CD8-positive, alpha-beta memory T cell (primary cell): ENCODE data around the gene RNF115. TPM values are rescaled to one million over a fixed set of nuclear protein-coding genes. Genes with fewer than 3 reads are reported as not detected.
"Not testable (repeated sequence)": the region's sequence is repeated elsewhere in the genome, so short reads cannot be mapped to it uniquely, and the experiment has no call there.

Experiments
- CTCF ChIA-PET: fragments of 350-600 bp; sonication (Branson Sonifier 250); formaldehyde crosslinking; loops from one replicate; lab custom pipeline; 2021; ENCODE audit warnings: antibody characterized with exemption; lab: Charles Lee
- POLR2A ChIA-PET: fragments of 350-600 bp; sonication (Branson Sonifier 250); formaldehyde crosslinking; loops from one replicate; lab custom pipeline; 2021; ENCODE audit warnings: antibody characterized with exemption; lab: Charles Lee
- DNase-seq, 5 donors: peaks; one replicate each; pipeline versions ENCODE4 v3.0.0 to v3.0.0-alpha.2; 2020 to 2022; ENCODE audit warnings: mixed read lengths in 1 of 5
- H3K27ac ChIP-seq: one replicate; pipeline ENCODE4 v1.7.0; 2013; ENCODE audit warnings: low read depth, mild to moderate bottlenecking, low read length, moderate library complexity
- H3K27me3 ChIP-seq: 2 replicates; pipeline ENCODE4 v1.7.0; 2013; ENCODE audit warnings: low read length, mild to moderate bottlenecking; ENCODE audit not compliant: insufficient read depth, poor library complexity, severe bottlenecking
- H3K36me3 ChIP-seq: 2 replicates; pipeline ENCODE4 v1.7.0; 2013; ENCODE audit warnings: mild to moderate bottlenecking, low read length, moderate library complexity; ENCODE audit not compliant: insufficient read depth
- H3K4me1 ChIP-seq: 2 replicates; pipeline ENCODE4 v1.7.0; 2013; ENCODE audit warnings: mild to moderate bottlenecking, low read length, moderate library complexity; ENCODE audit not compliant: insufficient read depth
- H3K4me3 ChIP-seq: 2 replicates; pipeline ENCODE4 v1.7.0; 2013; ENCODE audit warnings: mild to moderate bottlenecking, low read length
- H3K9me3 ChIP-seq: 2 replicates; pipeline ENCODE4 v1.7.0; 2013; ENCODE audit warnings: mild to moderate bottlenecking, low read length
- H3K27ac Mint-ChIP-seq, 8 donors: one replicate each; pipeline ENCODE4 v1.8.0; 2020 to 2021; ENCODE audit warnings: mixed read lengths in 8 of 8, mild to moderate bottlenecking in 6 of 8, inconsistent platforms in 3 of 8, moderate library complexity in 3 of 8
- H3K27me3 Mint-ChIP-seq, 2 donors: one replicate each; pipeline ENCODE4 v1.8.0; 2020 to 2021; ENCODE audit warnings: mixed read lengths in 2 of 2, mild to moderate bottlenecking in 1 of 2, moderate library complexity in 1 of 2
- H3K36me3 Mint-ChIP-seq, 3 donors: one replicate each; pipeline ENCODE4 v1.8.0; 2020 to 2021; ENCODE audit warnings: mixed read lengths in 3 of 3, inconsistent platforms in 1 of 3, mild to moderate bottlenecking in 1 of 3
- H3K4me1 Mint-ChIP-seq, 3 donors: one replicate each; pipeline ENCODE4 v1.8.0; 2020 to 2021; ENCODE audit warnings: mixed read lengths in 3 of 3, inconsistent platforms in 1 of 3, mild to moderate bottlenecking in 1 of 3
- H3K4me3 Mint-ChIP-seq, 7 donors: one replicate each; pipeline ENCODE4 v1.8.0; 2020 to 2021; ENCODE audit warnings: mixed read lengths in 7 of 7, mild to moderate bottlenecking in 6 of 7, moderate library complexity in 4 of 7, inconsistent platforms in 2 of 7
- H3K9me3 Mint-ChIP-seq, 5 donors: one replicate each; pipeline ENCODE4 v1.8.0; 2020 to 2022; ENCODE audit warnings: mixed read lengths in 5 of 5, mild to moderate bottlenecking in 3 of 5, moderate library complexity in 2 of 5, inconsistent platforms in 1 of 5
- polyA plus RNA-seq: library from polyadenylated mRNA; unstranded; fragments of 300-500 nt; fragmentation: Illumina TruSeq; gene quantifications from one replicate; pipeline ENCODE4 v1.2.3, GENCODE V29; 2021
- total RNA-seq, 2 experiments: library from RNA; stranded (reverse); gene quantifications; one replicate each; pipeline ENCODE4 v1.2.3, GENCODE V29; 2021

Gene RNF115
- total and polyA plus RNA-seq, 3 experiments from 2014 or later: 9.1 to 17.8 (median 16.9) TPM

DNA sequence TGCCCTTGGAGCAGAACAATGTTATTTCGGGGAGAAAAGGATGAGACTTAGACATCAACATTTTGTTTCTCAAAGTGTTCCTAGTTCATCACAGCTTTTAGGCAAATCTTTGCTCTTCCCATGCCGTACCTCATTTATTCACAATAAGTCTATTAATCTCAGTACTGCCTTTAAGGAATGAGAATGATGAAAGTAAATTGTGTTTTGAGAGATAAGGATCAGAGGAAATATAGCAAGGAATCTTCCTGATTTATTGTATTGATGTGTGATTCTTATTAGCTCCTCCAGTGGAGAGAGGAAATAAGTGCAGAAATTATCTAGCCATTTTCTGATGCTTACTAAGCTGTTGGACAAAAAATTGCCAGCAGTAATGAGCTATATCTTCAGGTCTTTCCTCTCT is 2.1 kb upstream of the RNF115 start:
- Histone ChIP-seq H3K4me1 (peaks cover 21% of the 10 kb centered on the region), H3K27ac (no peak overlapping the region), H3K9me3 (no peaks in the 10 kb centered on the region), H3K27me3 (no peaks in the 10 kb centered on the region), H3K36me3 (peaks cover 52% of the 10 kb centered on the region), H3K4me3 (no peak overlapping the region)
- Mint-ChIP-seq H3K4me3 (peak overlapping the region; percentile 16 to 98 (median 58)), H3K27ac (peak overlapping the region in 5 of 8 donors; percentile 14 to 90 (median 51)), H3K4me1 (peaks cover 31 to 44% (median 31%) of the 10 kb centered on the region in 3 donors), H3K9me3 (no peaks in the 10 kb centered on the region), H3K27me3 (no peaks in the 10 kb centered on the region), H3K36me3 (peaks cover 15 to 62% (median 18%) of the 10 kb centered on the region in 3 donors)
- CTCF ChIA-PET: interaction anchor here (1.5 to 4.0 kb wide), 4 partner anchors 19 to 83 kb away, joined by 4 to 32 read pairs (median 6); partner anchors contain the start of genes ITGA10, NUDT17 and PIAS3
- no peak for DNase-seq
- POLR2A ChIA-PET: no interaction called here

DNA sequence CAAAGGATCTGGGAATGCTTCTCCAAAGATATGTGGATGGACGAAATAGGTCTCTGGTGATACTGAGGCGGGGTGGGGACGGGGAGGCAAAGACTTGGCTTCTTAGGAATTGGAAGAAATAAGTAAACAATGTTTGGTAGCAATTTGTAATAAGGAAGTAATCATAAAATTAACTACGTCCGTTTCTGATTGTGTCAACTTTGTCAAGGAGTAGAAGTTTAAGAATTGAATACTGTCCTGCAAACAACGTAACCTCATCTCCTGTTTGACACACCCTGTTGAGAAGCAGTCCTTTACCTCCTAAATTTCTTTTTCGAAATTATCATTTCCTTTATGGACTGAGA is 576 bp upstream of the RNF115 start:
- no peak for DNase-seq
- H3K9me3 Mint-ChIP-seq: no peaks in the 10 kb centered on the region

DNA sequence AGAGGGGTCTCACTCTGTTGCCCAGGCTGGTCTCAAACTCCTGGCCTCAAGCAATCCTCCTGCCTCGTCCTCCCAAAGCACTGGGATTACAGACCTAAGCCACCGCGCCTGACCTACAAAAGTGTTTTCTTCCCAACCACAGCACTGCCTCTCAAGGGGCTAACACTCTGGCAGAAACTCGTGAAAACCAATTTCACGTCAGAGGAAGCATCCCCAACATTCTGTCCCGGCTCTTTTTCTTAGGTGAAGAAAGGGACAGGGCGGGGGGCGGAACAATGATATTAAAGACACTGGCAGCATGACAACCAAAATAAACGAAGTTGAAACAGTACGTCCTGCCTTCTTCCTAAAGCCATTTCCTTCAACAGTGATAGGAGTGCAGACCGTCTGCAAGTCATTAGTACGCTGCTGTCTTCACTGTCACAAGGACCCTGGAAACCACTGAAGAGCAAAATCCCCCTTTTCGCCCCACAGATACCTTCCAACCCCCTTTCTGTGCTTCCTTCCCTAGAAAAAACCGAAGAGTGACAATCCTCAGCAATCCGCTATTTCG is 1.0 kb downstream of the RNF115 start:
- H3K27me3 Mint-ChIP-seq, DNase-seq, CTCF ChIA-PET, H3K9me3 Mint-ChIP-seq, H3K27ac ChIP-seq, H3K4me3 ChIP-seq, H3K27me3 ChIP-seq, POLR2A ChIA-PET, H3K9me3 ChIP-seq: not testable (repeated sequence)
- Mint-ChIP-seq H3K27ac (peak overlapping the region in 4 of 8 donors; percentile 38 to 90 (median 44)), H3K4me1 (peaks cover 28 to 39% (median 30%) of the 10 kb centered on the region in 3 donors), H3K4me3 (peak overlapping the region in 4 of 7 donors; percentile 36 to 100 (median 46)), H3K36me3 (peaks cover 1 to 35% (median 6%) of the 10 kb centered on the region in 3 donors)
- peaks cover 21% of the 10 kb centered on the region for H3K4me1 ChIP-seq
- H3K36me3 ChIP-seq: peaks cover 21% of the 10 kb centered on the region

More for the DNA sequence above, 576 bp upstream of the RNF115 start:
- peak overlapping the region; percentile 90 to 98 (median 96) for H3K27ac Mint-ChIP-seq
- peak overlapping the region; percentile 97 to 100 (median 98) for H3K4me3 Mint-ChIP-seq
- Histone ChIP-seq H3K4me1 (peaks cover 21% of the 10 kb centered on the region), H3K27me3 (no peaks in the 10 kb centered on the region), H3K36me3 (peaks cover 38% of the 10 kb centered on the region), H3K27ac (peak overlapping the region; percentile 70), H3K4me3 (peak overlapping the region; percentile 65), H3K9me3 (no peaks in the 10 kb centered on the region)
- H3K4me1 Mint-ChIP-seq: peaks cover 31 to 44% (median 32%) of the 10 kb centered on the region in 3 donors
- no peaks in the 10 kb centered on the region for H3K27me3 Mint-ChIP-seq
- ChIA-PET POLR2A (interaction anchor here (1.0 to 2.1 kb wide), 7 partner anchors 10 to 172 kb away, joined by 3 to 16 read pairs (median 5); partner anchors contain the start of genes LIX1L, NUDT17, PIAS3 and RBM8A), CTCF (interaction anchor here (2.4 to 4.0 kb wide), 2 partner anchors 20 to 35 kb away, joined by 7 to 32 read pairs; partner anchors contain the start of genes NUDT17 and PIAS3)
- peaks cover 10 to 49% (median 11%) of the 10 kb centered on the region in 3 donors for H3K36me3 Mint-ChIP-seq

- POLR2A ChIA-PET, H3K4me3 Mint-ChIP-seq, H3K4me1 ChIP-seq, H3K27me3 Mint-ChIP-seq, H3K27ac Mint-ChIP-seq, H3K4me3 ChIP-seq, H3K27me3 ChIP-seq, H3K9me3 Mint-ChIP-seq, H3K9me3 ChIP-seq, H3K36me3 ChIP-seq, H3K27ac ChIP-seq, DNase-seq, CTCF ChIA-PET, H3K36me3 Mint-ChIP-seq: not testable (repeated sequence)
- peaks cover 3 to 17% (median 16%) of the 10 kb centered on the region in 3 donors for H3K4me1 Mint-ChIP-seq
Measured at GRCh38 chr1:145818095-145818494, 5.8 kb downstream of the RNF115 start.

GRCh38 chr1:145812977-145813810 is 10.7 kb downstream of the RNF115 start:
- CTCF ChIA-PET, H3K36me3 Mint-ChIP-seq, H3K4me3 ChIP-seq, H3K4me3 Mint-ChIP-seq, H3K27ac ChIP-seq, H3K4me1 ChIP-seq, H3K27me3 ChIP-seq, H3K27me3 Mint-ChIP-seq, H3K9me3 Mint-ChIP-seq, H3K9me3 ChIP-seq, DNase-seq, POLR2A ChIA-PET, H3K27ac Mint-ChIP-seq, H3K36me3 ChIP-seq: not testable (repeated sequence)
- H3K4me1 Mint-ChIP-seq: peaks cover 6 to 21% (median 15%) of the 10 kb centered on the region in 3 donors

GRCh38 chr1:145806844-145807243 is 17.1 kb downstream of the RNF115 start:
- Histone ChIP-seq H3K9me3 (no peaks in the 10 kb centered on the region), H3K4me3 (no peak overlapping the region), H3K27ac (no peak overlapping the region), H3K27me3 (no peaks in the 10 kb centered on the region), H3K36me3 (no peaks in the 10 kb centered on the region), H3K4me1 (peaks cover 10% of the 10 kb centered on the region)
- Mint-ChIP-seq H3K4me1 (peaks cover 43 to 61% (median 53%) of the 10 kb centered on the region in 3 donors), H3K27me3 (no peaks in the 10 kb centered on the region), H3K4me3 (peak overlapping the region in 1 of 7 donors; percentile 21), H3K9me3 (no peaks in the 10 kb centered on the region), H3K27ac (no peak overlapping the region), H3K36me3 (peaks cover 0 to 10% (median 2%) of the 10 kb centered on the region in 3 donors)
- ChIA-PET CTCF (no interaction called here), POLR2A (no interaction called here)
- no peak for DNase-seq

DNA sequence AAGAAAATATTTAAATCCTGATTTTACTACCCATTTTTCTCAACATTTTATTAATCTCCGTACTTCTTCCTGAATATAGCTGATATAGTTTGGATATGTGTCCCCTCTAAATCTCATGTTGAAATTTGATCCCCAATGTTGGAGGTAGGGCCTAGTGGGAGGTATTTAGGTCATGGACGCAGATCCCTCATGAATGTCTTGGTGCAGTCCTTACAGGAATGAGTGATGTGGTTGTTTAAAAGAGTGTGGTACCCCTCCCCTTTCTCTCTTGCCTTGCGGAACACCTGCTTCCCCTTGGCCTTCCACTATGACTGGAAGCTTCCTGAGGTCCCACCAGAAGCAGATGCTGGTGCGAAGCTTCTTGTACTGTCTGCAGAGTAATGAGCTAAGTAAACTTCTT is 17.5 kb downstream of the RNF115 start:
- Histone ChIP-seq H3K27ac (no peak overlapping the region), H3K4me1 (peaks cover 10% of the 10 kb centered on the region), H3K9me3 (no peaks in the 10 kb centered on the region), H3K27me3 (no peaks in the 10 kb centered on the region), H3K4me3 (no peak overlapping the region), H3K36me3 (no peaks in the 10 kb centered on the region)
- no peaks in the 10 kb centered on the region for H3K9me3 Mint-ChIP-seq
- DNase-seq: no peak
- POLR2A ChIA-PET: no interaction called here
- CTCF ChIA-PET: no interaction called here
- H3K27me3 Mint-ChIP-seq: peaks cover 0 to 2% of the 10 kb centered on the region in 2 donors
- H3K36me3 Mint-ChIP-seq: peaks cover 0 to 11% (median 2%) of the 10 kb centered on the region in 3 donors
- no peak overlapping the region for H3K27ac Mint-ChIP-seq
- peaks cover 45 to 63% (median 57%) of the 10 kb centered on the region in 3 donors for H3K4me1 Mint-ChIP-seq
- H3K4me3 Mint-ChIP-seq: no peak overlapping the region

DNA sequence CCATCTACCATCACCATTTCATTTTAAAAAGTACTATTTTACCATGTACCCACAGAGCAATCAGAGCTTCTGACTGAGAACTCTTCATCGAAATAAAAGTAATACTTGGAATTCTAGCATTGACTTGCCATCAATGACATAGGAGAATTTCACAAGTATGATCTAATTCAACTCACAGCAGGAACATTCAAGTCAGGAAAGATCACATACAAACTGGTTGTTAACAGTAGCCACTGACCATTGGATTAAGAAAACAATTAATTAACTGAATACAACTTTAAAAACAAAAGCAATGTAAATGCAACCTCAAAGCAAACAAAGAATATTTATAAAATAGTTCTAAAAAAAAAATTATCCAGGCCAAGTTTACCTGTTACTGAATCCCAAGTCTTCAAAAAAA is 18.8 kb downstream of the RNF115 start:
- Histone ChIP-seq H3K4me1 (peaks cover 10% of the 10 kb centered on the region), H3K27ac (no peak overlapping the region), H3K9me3 (no peaks in the 10 kb centered on the region), H3K4me3 (no peak overlapping the region), H3K27me3 (no peaks in the 10 kb centered on the region), H3K36me3 (no peaks in the 10 kb centered on the region)
- Mint-ChIP-seq H3K4me1 (peaks cover 49 to 71% (median 66%) of the 10 kb centered on the region in 3 donors), H3K9me3 (no peaks in the 10 kb centered on the region), H3K36me3 (peaks cover 0 to 18% (median 2%) of the 10 kb centered on the region in 3 donors), H3K27ac (no peak overlapping the region), H3K27me3 (peaks cover 0 to 2% of the 10 kb centered on the region in 2 donors), H3K4me3 (no peak overlapping the region)
- DNase-seq: no peak
- CTCF ChIA-PET: no interaction called here
- POLR2A ChIA-PET: no interaction called here
